SH-SY5Y (cell line): ENCODE results near the gene EYA4.

Experiments
- GATA2 ChIP-seq: IDR thresholded peaks from 2 replicates; pipeline ENCODE4 v1.6.1; 2011; ENCODE audit warnings: mild to moderate bottlenecking, low read depth, low read length
- GATA3 ChIP-seq: IDR thresholded peaks from 2 replicates; pipeline ENCODE4 v1.6.1; 2011; ENCODE audit warnings: low read depth, mild to moderate bottlenecking, low read length, moderate library complexity

EYA4 gene

GRCh38 chr6:133225560-133225959 is 15.6 kb upstream of the EYA4 start:
- no peak for TF ChIP-seq GATA3
- no peak for TF ChIP-seq GATA2

DNA sequence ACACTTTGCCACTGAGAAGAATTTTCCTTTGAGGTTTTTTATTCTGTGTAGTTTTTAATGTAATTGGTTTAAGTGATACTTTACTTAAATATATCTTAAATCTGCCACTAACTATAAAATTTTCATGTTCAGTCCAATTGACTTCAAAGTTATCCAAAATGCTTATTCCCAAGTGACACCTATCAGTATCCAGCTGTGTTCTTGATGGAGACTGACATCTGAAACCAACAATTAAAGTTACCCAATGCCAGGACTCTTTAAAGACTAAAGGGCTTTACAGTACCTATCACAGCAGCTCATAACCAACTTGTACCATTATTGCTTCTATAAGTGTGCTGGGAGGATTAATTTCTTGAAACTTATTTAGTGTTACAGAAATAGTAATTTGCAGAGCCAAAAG is 13.8 kb upstream of the EYA4 start:
- TF ChIP-seq GATA2, result no peak
- no peak for TF ChIP-seq GATA3

GRCh38 chr6:133230052-133230451 is 11.1 kb upstream of the EYA4 start:
- TF ChIP-seq GATA3, result no peak
- no peak for TF ChIP-seq GATA2

GRCh38 chr6:133235221-133235620 is 5.9 kb upstream of the EYA4 start:
- no peak for TF ChIP-seq GATA3
- TF ChIP-seq GATA2, result no peak

DNA sequence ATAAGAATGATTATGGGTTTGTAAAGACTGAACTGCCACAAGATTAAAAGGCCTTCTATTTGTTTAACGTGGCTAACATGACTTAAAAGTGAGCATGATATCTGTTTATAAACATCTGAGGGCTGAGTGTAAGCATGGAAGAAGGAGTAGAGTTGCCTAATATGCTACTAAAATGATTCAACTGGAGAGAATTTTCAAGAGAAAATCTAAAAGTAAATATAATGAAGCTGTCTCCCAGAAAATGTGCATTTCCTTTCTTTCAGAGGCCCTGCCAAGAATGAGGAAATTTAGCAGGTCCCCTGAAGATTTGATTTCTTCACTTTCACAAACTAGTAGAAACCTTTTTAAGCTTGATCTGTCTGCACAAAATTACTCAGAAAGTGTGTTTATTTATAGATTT is 4.2 kb upstream of the EYA4 start:
- TF ChIP-seq GATA2 (no peak), GATA3 (no peak)

GRCh38 chr6:133240511-133241085 is 559 bp upstream of the EYA4 start:
- TF ChIP-seq GATA3, result no peak
- no peak for TF ChIP-seq GATA2

DNA sequence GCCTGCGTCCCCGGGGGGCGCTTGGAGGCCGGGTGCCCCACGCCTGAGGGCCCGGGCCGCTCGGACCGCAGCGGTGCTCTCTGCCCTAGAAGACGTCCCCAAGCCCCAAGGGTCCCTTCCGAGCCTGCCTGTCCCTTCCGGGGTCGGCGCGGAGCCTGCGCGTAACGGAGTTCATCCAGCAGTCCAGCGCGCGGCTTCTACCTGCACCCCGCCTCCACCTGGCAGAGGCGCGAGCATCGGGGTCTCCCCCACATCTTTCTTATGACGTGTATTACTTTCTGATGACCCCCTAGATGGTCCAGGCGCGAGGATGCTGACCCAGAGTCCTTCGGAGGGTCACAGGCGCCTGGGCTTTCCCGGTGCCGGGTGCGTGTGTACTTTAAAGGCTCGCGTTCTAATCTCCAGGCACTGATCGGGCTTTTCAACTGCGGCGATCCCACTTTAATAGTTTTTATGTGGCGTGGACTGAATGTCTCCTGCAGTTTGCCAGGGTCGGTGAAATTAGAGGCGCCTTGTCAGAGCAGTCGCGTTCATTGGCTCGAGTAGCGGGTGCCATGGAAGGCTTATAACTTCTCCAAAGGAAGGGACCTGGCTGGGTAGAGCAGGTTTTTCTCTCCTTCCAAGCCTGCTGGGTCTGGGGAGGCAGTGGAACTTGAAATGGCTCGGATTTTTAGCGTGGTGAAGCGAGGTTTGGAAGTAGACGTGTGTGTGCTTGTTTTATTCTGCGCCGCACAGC is 912 bp downstream of the EYA4 start:
- TF ChIP-seq GATA3 (no peak), GATA2 (no peak)

DNA sequence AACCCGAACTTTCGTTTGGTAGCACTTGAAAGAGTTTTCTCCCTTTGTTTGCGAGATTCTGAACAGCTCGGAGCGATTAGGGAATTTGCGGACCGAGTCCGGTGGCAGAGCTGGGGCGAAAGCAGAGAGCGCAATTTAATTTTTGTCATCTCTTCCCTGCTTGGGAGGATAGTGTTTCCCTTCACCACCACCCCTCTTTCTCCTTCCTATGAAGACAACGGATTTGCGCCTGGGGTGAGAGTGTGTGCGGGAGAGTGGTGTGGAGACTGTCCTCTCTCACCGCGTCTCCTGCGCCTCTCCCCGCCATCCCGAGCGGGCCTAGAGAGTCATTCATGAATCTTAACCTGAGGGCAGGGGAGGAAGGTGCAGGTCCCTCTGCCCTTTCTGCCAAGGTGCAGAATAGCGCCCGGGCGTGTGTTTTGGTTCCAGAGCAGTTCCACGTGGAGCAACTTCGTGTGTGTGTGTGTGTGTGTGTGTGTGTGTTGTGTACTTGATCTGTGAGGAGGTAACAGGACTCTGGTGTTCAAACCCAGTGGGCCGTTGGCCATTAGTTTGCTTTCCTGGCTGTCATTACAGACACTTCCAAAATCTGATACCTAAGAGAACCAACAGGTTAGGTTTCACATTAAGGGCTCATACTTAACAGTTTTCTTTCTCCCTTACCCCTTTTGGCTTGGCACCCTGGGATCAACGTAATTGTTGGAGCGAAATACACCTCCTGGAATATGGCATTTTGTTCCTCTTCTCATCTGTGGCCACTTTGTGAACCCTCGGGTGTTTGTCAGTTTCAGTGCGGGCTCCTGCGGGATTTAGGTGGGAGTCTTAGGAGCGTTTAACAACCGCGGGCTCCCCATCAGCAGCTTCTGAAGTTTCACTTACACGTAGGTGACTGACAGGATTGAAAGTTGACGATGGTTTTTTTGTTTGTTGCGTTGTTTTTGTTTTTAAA is 1.8 kb downstream of the EYA4 start:
- TF ChIP-seq GATA2, result no peak
- no peak for TF ChIP-seq GATA3

DNA sequence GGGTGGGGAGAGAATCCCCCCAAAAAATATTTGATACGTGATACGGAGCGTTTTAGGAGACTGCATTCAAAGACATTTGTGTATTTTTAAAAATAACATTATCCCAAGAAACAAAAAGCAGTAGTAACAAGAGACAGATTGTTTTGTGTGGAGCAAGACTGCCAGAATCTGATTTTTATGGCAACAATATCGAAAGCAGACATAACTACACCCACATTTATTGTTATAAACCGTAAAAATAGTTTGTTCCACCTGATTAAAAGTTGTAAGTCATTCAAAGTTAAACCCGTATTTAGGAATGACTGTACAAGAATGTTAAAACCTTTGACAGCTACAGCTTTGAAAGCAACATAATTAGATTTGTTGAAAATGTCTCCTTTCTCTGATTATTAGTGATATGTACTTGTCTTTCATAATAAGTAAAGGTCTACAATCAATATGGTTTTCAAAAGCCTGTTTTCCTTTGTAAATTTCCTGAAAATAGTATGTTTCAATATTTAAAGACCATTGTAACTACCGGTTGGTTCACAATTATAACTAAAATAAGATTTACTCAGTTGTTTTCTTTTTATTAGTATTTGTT is 2.7 kb downstream of the EYA4 start:
- no peak for TF ChIP-seq GATA3
- no peak for TF ChIP-seq GATA2

DNA sequence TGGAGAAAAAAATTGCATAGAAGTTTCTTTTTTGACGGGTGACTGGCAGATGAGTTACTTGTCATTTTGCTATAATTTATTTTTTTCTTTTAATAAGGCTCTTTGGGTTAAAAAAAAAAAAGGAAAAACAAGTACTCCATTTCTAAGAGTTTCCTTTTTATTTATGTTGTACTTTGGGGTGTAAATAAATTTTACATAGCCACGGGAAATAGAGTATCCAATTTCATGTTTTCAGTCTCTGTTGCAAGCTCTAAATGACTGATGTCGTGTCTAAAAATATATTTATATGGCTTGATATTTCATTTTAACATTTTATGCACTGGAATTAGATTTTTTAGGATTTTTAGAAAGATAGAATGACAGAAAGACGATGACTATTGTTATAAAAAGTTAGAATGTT is 3.4 kb downstream of the EYA4 start:
- TF ChIP-seq GATA2 (no peak), GATA3 (no peak)

DNA sequence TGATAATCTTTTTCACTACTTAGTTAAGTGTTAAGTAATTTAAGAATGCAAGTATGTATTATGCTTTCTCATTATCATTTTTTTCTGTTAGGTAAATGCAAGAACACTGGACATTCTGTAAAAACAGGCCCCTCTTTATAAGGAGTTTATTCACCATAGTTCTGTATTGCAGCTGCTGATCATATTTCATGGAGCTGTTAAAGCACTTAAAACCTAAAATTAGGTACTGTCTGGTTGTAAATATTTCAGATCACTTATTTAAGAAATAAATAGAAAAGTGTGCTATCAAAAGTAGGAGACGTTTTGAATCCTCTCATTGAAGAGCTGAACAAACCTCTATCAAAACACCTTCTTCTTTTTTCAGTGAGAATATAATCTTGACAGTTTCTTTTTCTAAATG is 3.9 kb downstream of the EYA4 start:
- TF ChIP-seq GATA2, result no peak
- no peak for TF ChIP-seq GATA3

- no peak for TF ChIP-seq GATA3
- TF ChIP-seq GATA2, result no peak
Observed at GRCh38 chr6:133245422-133245903, 4.3 kb downstream of the EYA4 start.

DNA sequence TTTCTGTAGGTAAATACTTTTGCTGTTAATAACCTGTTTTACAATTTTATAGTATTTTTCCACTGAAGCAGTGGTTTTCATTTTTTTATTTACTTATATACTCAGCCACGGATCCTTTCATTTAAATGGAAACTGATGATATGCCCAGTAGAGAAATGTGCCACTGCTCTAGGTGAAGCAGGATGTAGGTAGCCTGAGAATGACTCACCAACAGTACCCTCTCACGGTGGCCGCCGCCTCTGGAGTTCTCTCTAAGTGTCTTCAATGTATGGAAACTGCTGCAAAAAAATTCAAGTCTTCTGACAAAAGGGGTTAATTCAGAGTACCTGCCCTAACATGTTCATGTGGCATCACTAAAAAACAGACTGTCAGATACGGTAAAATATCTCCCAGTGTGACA is 6.4 kb downstream of the EYA4 start:
- TF ChIP-seq GATA3 (no peak), GATA2 (no peak)
